Stimulated activated CD4-positive, alpha-beta T cell treated with anti-CD3 and anti-CD28 coated beads, TNF-alpha, amount 100 ng/mL, for 24 hours (primary cell): ENCODE results near the gene MRPS31.

Experiments used
- DNase-seq, 3 experiments: peaks; one replicate each; pipeline ENCODE4 v3.0.0-alpha.2; 2020; ENCODE audit warnings: low read depth in 3 of 3

The MRPS31 gene

GRCh38 chr13:40770934-40771618 is at the start of gene MRPS31:
TSS of gene MRPS31 (minus strand) at chr13:40771190. CDS start at chr13:40771136, 54 bp downstream.
- peak; percentile 92 to 94 (median 92) for DNase-seq

GRCh38 chr13:40819797-40820315 is 48.9 kb upstream of the MRPS31 start:
- DNase-seq, result no peak

GRCh38 chr13:40818926-40819325 is 47.9 kb upstream of the MRPS31 start:
- no peak for DNase-seq

- DNase-seq, result no peak
These were observed 43.8 kb upstream of the MRPS31 start for GRCh38 chr13:40814803-40815202.

GRCh38 chr13:40813667-40814454 is 42.9 kb upstream of the MRPS31 start:
- DNase-seq, result no peak

GRCh38 chr13:40812724-40813445 is 41.9 kb upstream of the MRPS31 start:
- no peak for DNase-seq

- no peak for DNase-seq
These were observed 41.1 kb upstream of the MRPS31 start for GRCh38 chr13:40812102-40812501.

- no peak for DNase-seq
These were observed 38.5 kb upstream of the MRPS31 start for GRCh38 chr13:40809471-40809870.

- DNase-seq, result no peak
These were observed 35.3 kb upstream of the MRPS31 start for GRCh38 chr13:40806241-40806640.

GRCh38 chr13:40803316-40803715 is 32.3 kb upstream of the MRPS31 start:
- DNase-seq, result no peak

GRCh38 chr13:40801255-40802217 is 30.5 kb upstream of the MRPS31 start:
- DNase-seq, result no peak

GRCh38 chr13:40800559-40800958 is 29.6 kb upstream of the MRPS31 start:
- DNase-seq, result no peak

GRCh38 chr13:40799508-40799907 is 28.5 kb upstream of the MRPS31 start:
- no peak for DNase-seq

GRCh38 chr13:40798380-40798779 is 27.4 kb upstream of the MRPS31 start:
- no peak for DNase-seq

- DNase-seq, result no peak
These were observed 25.7 kb upstream of the MRPS31 start for GRCh38 chr13:40796649-40797048.

- no peak for DNase-seq
These were observed 23.7 kb upstream of the MRPS31 start for GRCh38 chr13:40794414-40795368.

GRCh38 chr13:40793339-40793738 is 22.3 kb upstream of the MRPS31 start:
- no peak for DNase-seq

GRCh38 chr13:40792284-40793051 is 21.5 kb upstream of the MRPS31 start:
- no peak for DNase-seq

- DNase-seq, result no peak
These were observed 19.2 kb upstream of the MRPS31 start for GRCh38 chr13:40790154-40790616.
